GM12878 (cell line): ENCODE data around the gene MUC5B.

ENCODE experiments used
- POLR2AphosphoS5 ChIP-seq: IDR thresholded peaks from 2 replicates; pipeline ENCODE4 v1.6.1; 2011; ENCODE audit warnings: mild to moderate bottlenecking, low read length, inconsistent platforms
- RFX5 ChIP-seq: IDR thresholded peaks from 2 replicates; pipeline ENCODE4 v1.6.1; 2011; ENCODE audit warnings: low read depth, low read length, improper control_type of control experiment
- ZBTB33 ChIP-seq: fragments of 450-650 bp; IDR thresholded peaks from 2 replicates; pipeline ENCODE4 v1.6.1; 2017; ENCODE audit warnings: mild to moderate bottlenecking

- TF ChIP-seq POLR2AphosphoS5, result no peak
- TF ChIP-seq ZBTB33, result no peak
- no peak for TF ChIP-seq RFX5
Observed at GRCh38 chr11:1228921-1229451, 6.1 kb downstream of the MUC5B start.
